H1 (cell line): ENCODE results near the gene ASIC5.

Experiments
- CTBP2 ChIP-seq: IDR thresholded peaks from 2 replicates; pipeline ENCODE4 v1.7.0; 2011; ENCODE audit warnings: borderline replicate concordance, mild to moderate bottlenecking, moderate library complexity, mixed read lengths, low read length; ENCODE audit not compliant: insufficient read depth, insufficient read length
- CTCF ChIP-seq, 3 experiments: IDR thresholded peaks; 1 replicate in 2 of 3; 2 replicates in 1 of 3; pipeline versions ENCODE4 v1.5.1 to v1.6.1; 2011; ENCODE audit warnings: low read length in 3 of 3, mild to moderate bottlenecking in 3 of 3, inconsistent platforms in 2 of 3, low read depth in 1 of 3, moderate library complexity in 1 of 3; ENCODE audit not compliant: insufficient read depth in 1 of 3; ENCODE audit errors: control extremely low read depth in 1 of 3
- EZH2 ChIP-seq: fragments of 200-600 bp; sonication (generic); IDR thresholded peaks from 2 replicates; pipeline ENCODE4 v1.7.1; 2012; ENCODE audit warnings: low read depth, mild to moderate bottlenecking, moderate library complexity, low read length, inconsistent platforms; ENCODE audit not compliant: severe bottlenecking
- FOSL1 ChIP-seq: IDR thresholded peaks from 2 replicates; pipeline ENCODE4 v1.6.1; 2011; ENCODE audit warnings: mild to moderate bottlenecking, low read depth, low read length, moderate library complexity; ENCODE audit not compliant: insufficient read depth
- HDAC2 ChIP-seq, 2 experiments: fragments of 300-600 bp in 1 of 2; sonication (generic) in 1 of 2; IDR thresholded peaks; 2 replicates each; pipeline ENCODE4 v1.6.1; 2011 to 2012; ENCODE audit warnings: low read depth in 2 of 2, low read length in 2 of 2, mild to moderate bottlenecking in 2 of 2, moderate library complexity in 2 of 2, borderline replicate concordance in 1 of 2, inconsistent platforms in 1 of 2
- MAX ChIP-seq: IDR thresholded peaks from 2 replicates; pipeline ENCODE4 v1.6.1; 2012; ENCODE audit warnings: inconsistent platforms
- PHF8 ChIP-seq: fragments of 200-600 bp; sonication (generic); conservative IDR thresholded peaks from 2 replicates; pipeline ENCODE4 v1.7.1; 2012; ENCODE audit warnings: low read depth, mild to moderate bottlenecking, inconsistent platforms, low read length, moderate library complexity
- POLR2A ChIP-seq, 2 experiments: IDR thresholded peaks; 1 replicate in 1 of 2; 2 replicates in 1 of 2; pipeline ENCODE4 v1.6.1; 2011; ENCODE audit warnings: low read depth in 2 of 2, low read length in 2 of 2, mild to moderate bottlenecking in 2 of 2; ENCODE audit errors: control extremely low read depth in 1 of 2
- POLR2AphosphoS5 ChIP-seq: IDR thresholded peaks from 2 replicates; pipeline ENCODE4 v1.6.1; 2011; ENCODE audit warnings: low read depth, low read length
- RFX5 ChIP-seq: IDR thresholded peaks from 2 replicates; pipeline ENCODE4 v1.6.1; 2011; ENCODE audit warnings: low read depth, low read length, improper control_type of control experiment, borderline replicate concordance
- SIRT6 ChIP-seq: IDR thresholded peaks from one replicate; pipeline ENCODE4 v1.7.1; 2012; ENCODE audit warnings: low read length, inconsistent platforms
- USF2 ChIP-seq: IDR thresholded peaks from 2 replicates; pipeline ENCODE4 v1.6.1; 2011; ENCODE audit warnings: low read length, improper control_type of control experiment

- TF ChIP-seq MAX (no peak), CTCF (IDR thresholded peaks at IDR 0.05; ENCODE audit: control extremely low read depth in 1 of 3, insufficient read depth in 1 of 3, low read depth in 1 of 3, low read length in 3 of 3) (no peak), PHF8 (no peak), USF2 (no peak), SIRT6 (no peak), HDAC2 (IDR thresholded peaks at IDR 0.05; ENCODE audit: borderline replicate concordance in 1 of 2, low read depth in 2 of 2, low read length in 2 of 2) (no peak), POLR2A (IDR thresholded peaks at IDR 0.05; ENCODE audit: control extremely low read depth in 1 of 2, low read depth in 2 of 2, low read length in 2 of 2) (no peak), CTBP2 (no peak), EZH2 (no peak), RFX5 (no peak), POLR2AphosphoS5 (no peak), FOSL1 (no peak)
Observed at GRCh38 chr4:155881555-155881954, 15.5 kb upstream of the ASIC5 start.
